Measurements from ENCODE around the gene FAT4.

The FAT4 gene

GRCh38 chr4:125316791-125317524, 2.2 kb downstream of the FAT4 start:
- peak; percentile 47 for DNase-seq

DNA sequence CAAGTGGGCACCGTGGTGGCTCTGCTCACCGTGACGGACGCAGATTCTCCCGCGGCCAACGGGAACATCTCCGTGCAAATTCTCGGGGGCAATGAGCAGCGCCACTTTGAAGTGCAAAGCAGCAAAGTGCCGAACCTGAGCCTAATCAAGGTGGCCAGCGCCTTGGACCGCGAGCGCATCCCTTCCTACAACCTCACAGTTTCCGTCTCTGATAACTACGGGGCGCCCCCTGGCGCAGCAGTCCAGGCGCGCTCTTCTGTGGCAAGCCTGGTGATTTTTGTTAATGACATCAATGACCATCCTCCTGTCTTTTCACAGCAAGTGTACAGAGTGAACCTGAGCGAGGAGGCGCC, 2.7 kb downstream of the FAT4 start:
- DNase-seq, result peak; percentile 61

- DNase-seq, result no peak
Measured at GRCh38 chr4:125319311-125319710, 4.6 kb downstream of the FAT4 start.

DNA sequence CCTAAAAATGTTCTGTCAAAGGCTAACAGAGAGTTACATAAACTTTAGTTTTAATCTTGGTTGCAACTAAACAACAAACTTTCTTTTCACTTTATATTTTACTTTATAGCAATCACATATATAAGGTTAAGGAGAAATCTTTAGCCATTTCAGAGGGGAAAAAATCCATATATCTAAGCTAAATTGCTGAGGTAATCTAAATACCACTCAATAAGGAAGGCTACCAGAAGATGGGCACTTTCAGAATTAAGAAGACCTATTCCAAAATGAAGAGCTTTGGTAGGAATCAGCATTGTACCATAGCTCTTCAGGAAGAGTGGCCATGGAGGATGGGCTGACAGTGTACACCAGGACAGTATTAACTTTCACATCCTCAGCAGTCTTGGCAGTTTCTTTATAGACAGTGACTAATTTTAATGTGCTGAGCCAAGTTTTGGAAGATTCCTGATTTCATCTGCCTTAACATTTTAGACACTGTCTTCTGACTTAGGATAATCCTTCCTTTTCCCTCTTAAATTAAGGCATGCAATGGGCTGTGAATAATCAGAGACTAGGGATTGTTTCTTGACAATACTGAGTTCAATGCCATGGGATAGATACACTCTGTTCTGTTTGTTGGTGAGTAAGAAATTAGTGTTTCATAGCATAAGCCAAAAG, 7.1 kb downstream of the FAT4 start:
- no peak for DNase-seq

DNA sequence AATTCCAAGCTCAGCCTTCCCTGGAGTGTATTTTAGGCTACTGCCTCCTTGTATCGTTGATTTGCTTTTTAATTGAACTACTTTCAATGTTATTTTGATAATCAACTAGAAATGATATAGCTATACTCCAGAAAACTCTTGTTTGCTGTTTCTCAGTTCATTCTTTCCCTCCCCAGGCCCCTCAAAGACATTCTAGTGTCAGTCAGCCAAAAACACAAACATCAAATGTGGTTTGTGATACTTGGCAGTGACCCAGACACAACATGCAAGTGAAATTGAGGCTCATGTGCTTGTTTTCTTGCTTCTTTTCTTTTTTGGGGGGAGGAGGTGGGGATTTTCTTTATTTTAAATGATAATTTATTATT, 7.6 kb downstream of the FAT4 start:
- no peak for DNase-seq

GRCh38 chr4:125323654-125324053, 8.9 kb downstream of the FAT4 start:
- DNase-seq, result no peak

DNA sequence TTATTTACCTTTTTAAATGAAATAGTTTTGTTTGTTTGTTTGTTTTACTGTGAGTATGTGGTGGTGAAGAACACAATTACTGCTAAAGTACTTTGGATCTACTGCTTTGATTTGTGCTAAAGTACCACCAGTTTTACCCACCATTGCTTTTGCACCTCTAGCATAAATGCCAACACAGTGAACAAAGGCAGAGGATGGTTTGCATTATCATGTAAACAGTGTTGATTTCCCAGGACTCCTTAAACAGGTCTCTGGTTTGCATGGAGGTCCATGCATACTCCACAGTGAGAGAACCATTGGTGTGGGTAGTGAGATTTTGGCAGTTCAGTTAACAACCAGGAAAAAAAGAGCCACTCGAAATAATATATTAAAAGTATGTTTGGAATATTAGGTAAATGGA, 11.0 kb downstream of the FAT4 start:
- DNase-seq, result no peak

DNA sequence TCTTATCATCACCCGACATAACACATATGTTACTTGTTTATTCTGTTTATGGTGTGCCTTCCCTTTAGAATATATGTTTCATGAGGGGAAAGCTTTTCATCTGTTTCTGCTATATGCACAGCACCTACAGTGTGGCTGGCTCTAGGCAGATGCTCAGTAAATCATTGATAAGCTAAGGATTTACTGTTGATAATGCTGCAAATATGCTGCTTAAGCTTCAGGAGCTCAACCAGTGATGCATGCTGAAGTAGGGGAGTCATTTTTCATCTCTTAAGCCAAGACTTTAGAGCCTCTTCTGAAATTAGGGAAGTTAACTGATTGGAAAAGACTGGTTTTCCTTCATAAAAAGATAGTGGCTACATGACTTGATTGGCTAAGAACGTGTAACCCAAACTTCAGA, 16.4 kb downstream of the FAT4 start:
- DNase-seq, result no peak

DNA sequence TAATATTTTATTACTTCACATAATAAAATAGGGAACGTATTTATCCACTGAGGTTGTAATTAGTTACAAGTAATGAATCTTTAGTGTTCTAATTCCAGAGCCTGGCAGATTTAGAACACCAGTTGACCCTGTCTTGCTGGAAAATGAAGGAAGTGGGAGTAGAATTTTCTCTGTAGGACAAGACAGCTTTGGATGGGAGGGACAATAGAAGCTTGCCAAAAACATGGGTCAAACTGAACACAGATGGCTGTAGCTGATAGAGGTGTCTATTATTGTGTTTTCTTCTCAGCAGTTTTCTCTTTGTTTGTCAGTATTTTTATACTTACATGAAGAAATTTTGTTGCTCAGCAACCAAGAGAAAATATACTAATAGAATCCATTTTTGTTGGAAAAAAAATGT, 20.2 kb downstream of the FAT4 start:
- DNase-seq, result no peak

GRCh38 chr4:125338814-125339213, 24.1 kb downstream of the FAT4 start:
- DNase-seq, result no peak

GRCh38 chr4:125344198-125344597, 29.4 kb downstream of the FAT4 start:
- no peak for DNase-seq

DNA sequence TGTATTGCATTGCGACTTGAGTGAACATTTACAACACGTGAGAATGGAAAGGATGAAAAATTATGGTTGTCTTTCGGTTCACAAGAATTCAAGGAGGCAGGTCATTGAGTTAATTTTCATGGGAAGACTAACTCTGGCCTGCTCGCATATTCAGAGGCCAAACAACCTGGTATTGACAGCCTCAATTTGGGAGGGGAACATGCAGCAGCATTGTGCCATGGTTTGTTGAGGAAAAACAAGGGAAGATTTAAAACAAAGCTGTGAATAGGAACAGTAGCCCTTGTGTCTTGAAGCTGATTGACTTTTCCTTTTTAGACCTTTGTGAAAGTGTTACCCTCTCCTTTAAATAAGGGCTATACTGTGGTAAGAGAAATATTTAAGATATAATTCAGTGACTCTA, 31.9 kb downstream of the FAT4 start:
- DNase-seq, result no peak

- DNase-seq, result no peak
Measured at GRCh38 chr4:125350470-125351135, 35.8 kb downstream of the FAT4 start.

DNA sequence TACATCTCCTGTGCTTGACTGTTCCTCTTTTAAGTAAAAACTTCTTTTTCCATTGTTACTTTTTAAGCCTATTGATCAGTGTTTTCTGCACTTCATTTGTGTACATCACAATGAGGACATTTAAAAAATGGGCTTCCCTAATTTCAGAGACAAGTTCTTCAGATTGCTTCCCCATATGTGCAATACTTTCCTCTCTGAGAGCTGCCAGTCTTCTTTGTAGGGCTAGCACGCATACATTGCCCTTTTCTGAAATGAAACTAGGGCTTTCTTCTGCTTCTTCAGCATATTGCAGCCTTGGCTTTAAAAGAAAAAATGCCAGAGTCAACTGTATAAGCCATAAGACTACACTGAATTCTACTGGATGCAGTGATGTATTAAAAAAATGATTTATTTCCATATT, 37.8 kb downstream of the FAT4 start:
- no peak for DNase-seq

- no peak for DNase-seq
Measured at GRCh38 chr4:125353131-125353530, 38.4 kb downstream of the FAT4 start.

DNA sequence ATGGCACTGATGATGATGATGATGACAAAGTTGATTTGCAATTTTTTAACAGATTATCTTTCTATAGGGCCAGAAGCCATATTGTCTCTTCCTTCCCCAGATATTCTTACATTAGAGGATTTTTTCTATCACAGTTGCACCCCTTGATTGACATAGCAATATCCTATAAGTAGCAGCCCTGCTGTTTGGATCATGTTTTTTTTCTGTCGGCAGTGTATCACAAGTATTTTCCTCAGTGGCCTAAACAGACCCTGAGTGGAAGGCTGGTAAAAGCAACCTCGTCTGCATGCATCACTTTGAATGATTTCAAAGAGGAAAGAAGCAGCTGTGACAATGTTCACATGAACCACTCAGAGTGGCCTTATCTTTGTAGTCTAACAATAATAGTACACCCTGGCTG, 41.0 kb downstream of the FAT4 start:
- DNase-seq, result no peak

GRCh38 chr4:125357675-125358074, 42.9 kb downstream of the FAT4 start:
- no peak for DNase-seq

GRCh38 chr4:125358453-125358852, 43.7 kb downstream of the FAT4 start:
- DNase-seq, result no peak

GRCh38 chr4:125359363-125359762, 44.6 kb downstream of the FAT4 start:
- no peak for DNase-seq

GRCh38 chr4:125359960-125360634, 45.3 kb downstream of the FAT4 start:
- DNase-seq, result no peak

DNA sequence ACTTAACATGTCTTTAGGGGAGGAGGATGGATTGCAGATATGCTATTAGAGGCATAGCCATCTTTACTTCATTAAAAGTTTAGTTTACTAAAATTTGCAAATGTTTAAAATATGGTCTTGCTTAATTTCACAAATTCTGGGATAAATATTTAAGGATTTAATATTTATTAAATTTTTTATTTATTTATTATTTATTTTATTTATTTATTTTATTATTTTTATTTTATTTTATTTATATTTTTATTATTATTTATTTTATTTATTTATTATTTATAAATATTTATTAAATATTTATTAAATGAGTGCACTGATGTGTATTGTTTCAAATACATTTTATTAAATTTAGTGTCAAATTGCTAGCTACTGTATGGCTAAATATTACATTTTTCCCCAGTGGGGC, 46.0 kb downstream of the FAT4 start:
- no peak for DNase-seq

All from NCI-H2227 treated with DMSO at 0.1 percent for 48 hours (cell line).